BLaER1 treated with 17β-estradiol and CSF1 and Interleukin-3, amounts not matched to agents 10 nM and 100 nM (cell line): ENCODE data around the gene SET.
"Not testable (repeated sequence)": the region's sequence is repeated elsewhere in the genome, so short reads cannot be mapped to it uniquely, and the experiment has no call there.

Experiments
- H3K27ac ChIP-seq, 11 experiments: shearing (Covaris generic); formaldehyde crosslinking; 2 replicates each; pipeline ENCODE4 v1.8.1; 2022
- H3K27me3 ChIP-seq, 11 experiments: shearing (Covaris generic); formaldehyde crosslinking; 2 replicates each; pipeline ENCODE4 v1.8.1; 2022
- H3K36me3 ChIP-seq, 11 experiments: shearing (Covaris generic); formaldehyde crosslinking; 2 replicates each; pipeline ENCODE4 v1.8.1; 2022
- H3K4me1 ChIP-seq, 10 experiments: shearing (Covaris generic); formaldehyde crosslinking; 2 replicates each; pipeline ENCODE4 v1.8.1; 2022
- H3K4me2 ChIP-seq, 11 experiments: shearing (Covaris generic); formaldehyde crosslinking; 2 replicates each; pipeline ENCODE4 v1.8.1; 2022
- H3K4me3 ChIP-seq, 10 experiments: shearing (Covaris generic); formaldehyde crosslinking; 2 replicates each; pipeline ENCODE4 v1.8.1; 2022
- H3K9ac ChIP-seq, 11 experiments: shearing (Covaris generic); formaldehyde crosslinking; 2 replicates each; pipeline ENCODE4 v1.8.1; 2022
- H3K9me3 ChIP-seq, 11 experiments: shearing (Covaris generic); formaldehyde crosslinking; replicated peaks in 1 of 11; 2 replicates each; pipeline ENCODE4 v1.8.1; 2022
- H4K20me1 ChIP-seq, 11 experiments: shearing (Covaris generic); formaldehyde crosslinking; 2 replicates each; pipeline ENCODE4 v1.8.1; 2022
- Cebpa-rat ChIP-seq, 11 experiments: shearing (Covaris generic); IDR thresholded peaks; 2 replicates each; pipeline ENCODE4 v1.8.1; 2022

Gene SET, protein sequence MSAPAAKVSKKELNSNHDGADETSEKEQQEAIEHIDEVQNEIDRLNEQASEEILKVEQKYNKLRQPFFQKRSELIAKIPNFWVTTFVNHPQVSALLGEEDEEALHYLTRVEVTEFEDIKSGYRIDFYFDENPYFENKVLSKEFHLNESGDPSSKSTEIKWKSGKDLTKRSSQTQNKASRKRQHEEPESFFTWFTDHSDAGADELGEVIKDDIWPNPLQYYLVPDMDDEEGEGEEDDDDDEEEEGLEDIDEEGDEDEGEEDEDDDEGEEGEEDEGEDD

GRCh38 chr9:128688501-128689292, at the start of gene SET:
SET (plus strand) TSS chr9:128689222; CDS start chr9:128689583, 361 bp downstream.
- Histone ChIP-seq H3K9me3 (no peaks in the 10 kb centered on the region; a peak in 1 of 22 replicates), H3K27ac (peak within 1 kb of the TSS; percentile 77 to 99 (median 97)), H3K4me3 (peak within 1 kb of the TSS; percentile 77 to 99 (median 92)), H3K36me3 (peaks cover 25 to 38% (median 36%) of the 10 kb centered on the region in 11 experiments), H3K4me1 (peaks cover 54 to 72% (median 63%) of the 10 kb centered on the region in 10 experiments), H3K9ac (peak within 1 kb of the TSS; percentile 88 to 99 (median 97)), H4K20me1 (peaks cover 33 to 39% (median 38%) of the 10 kb centered on the region in 11 experiments), H3K27me3 (no peaks in the 10 kb centered on the region), H3K4me2 (peak within 1 kb of the TSS; percentile 83 to 100 (median 96))
- peak in 3 of 11 experiments; percentile 4 to 26 (median 6); a peak in 2 of 22 replicates for TF ChIP-seq Cebpa-rat (IDR thresholded peaks at IDR 0.05)

- peaks cover 0 to 19% (median 0%) of the 10 kb centered on the region in 11 experiments; a peak in 6 of 22 replicates for H4K20me1 ChIP-seq
- H3K9ac ChIP-seq, result no peak overlapping the region
- no peak overlapping the region for H3K4me2 ChIP-seq
- H3K9me3 ChIP-seq, result no peaks in the 10 kb centered on the region
- H3K27ac ChIP-seq, result no peak overlapping the region
- TF ChIP-seq Cebpa-rat (IDR thresholded peaks at IDR 0.05), result no peak
- peaks cover 31 to 73% (median 49%) of the 10 kb centered on the region in 10 experiments for H3K4me1 ChIP-seq
- H3K36me3 ChIP-seq, result peaks cover 0 to 61% (median 45%) of the 10 kb centered on the region in 11 experiments; a peak in 20 of 22 replicates
- no peaks in the 10 kb centered on the region for H3K27me3 ChIP-seq
- no peak overlapping the region for H3K4me3 ChIP-seq
These were observed 48.4 kb upstream of the SET start for GRCh38 chr9:128640603-128641002.

- Histone ChIP-seq H3K4me2 (peak overlapping the region; percentile 67 to 81 (median 73)), H3K4me3 (no peak overlapping the region)
These were observed 46.3 kb upstream of the SET start for GRCh38 chr9:128642675-128643245.

DNA sequence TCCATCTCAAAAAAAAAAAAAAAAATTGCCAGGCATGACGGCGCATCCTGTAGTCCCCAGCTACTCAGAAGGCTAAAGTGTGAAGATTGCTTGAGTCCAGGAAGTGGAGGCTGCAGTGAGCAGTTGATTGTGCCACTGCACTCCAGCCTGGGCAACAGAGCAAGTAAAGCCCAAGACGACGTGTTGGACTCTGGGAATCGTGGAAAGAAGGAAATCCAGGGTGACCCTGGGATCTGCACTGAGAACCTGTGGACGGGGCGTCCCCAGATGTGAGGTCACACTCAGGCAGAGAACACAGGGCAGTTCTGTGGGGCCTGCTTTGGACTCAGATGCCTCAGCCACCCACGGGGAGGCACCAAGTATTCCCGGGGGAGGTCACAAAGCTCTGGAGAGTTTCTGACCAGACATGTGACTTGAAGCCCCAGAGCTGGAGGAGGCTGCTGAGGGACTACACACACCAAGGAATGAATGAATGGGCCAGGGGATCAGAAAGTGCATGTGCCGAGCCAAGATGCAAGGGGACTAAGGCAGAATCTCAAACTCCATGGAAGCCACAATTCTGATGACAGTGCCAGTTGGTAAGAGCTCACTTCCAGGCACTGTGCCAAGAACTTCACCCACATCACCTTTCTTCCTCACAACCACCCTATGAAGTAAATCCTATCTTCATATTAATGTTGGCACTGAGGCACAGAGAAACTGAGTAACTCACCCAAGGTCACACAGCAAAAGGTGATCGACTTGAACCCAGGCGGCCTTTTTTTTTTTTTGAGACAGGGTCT, 45.3 kb upstream of the SET start:
- peak overlapping the region in 10 of 11 experiments; percentile 10 to 78 (median 70); a peak in 19 of 22 replicates for H3K27ac ChIP-seq
- TF ChIP-seq Cebpa-rat (IDR thresholded peaks at IDR 0.05), result no peak
- H3K36me3 ChIP-seq, result peaks cover 0 to 39% (median 31%) of the 10 kb centered on the region in 11 experiments; a peak in 20 of 22 replicates
- H3K4me3 ChIP-seq, result no peak overlapping the region
- H3K9ac ChIP-seq, result peak overlapping the region in 10 of 11 experiments; percentile 38 to 70 (median 55); a peak in 15 of 22 replicates
- no peaks in the 10 kb centered on the region; a peak in 1 of 22 replicates for H4K20me1 ChIP-seq
- peak overlapping the region; percentile 67 to 81 (median 73) for H3K4me2 ChIP-seq
- H3K27me3 ChIP-seq, result no peaks in the 10 kb centered on the region
- peaks cover 21 to 56% (median 32%) of the 10 kb centered on the region in 10 experiments for H3K4me1 ChIP-seq
- H3K9me3 ChIP-seq, result no peaks in the 10 kb centered on the region

More at GRCh38 chr9:128642675-128643245, 46.3 kb upstream of the SET start:
- Histone ChIP-seq H3K27me3 (no peaks in the 10 kb centered on the region), H3K9ac (peak overlapping the region in 10 of 11 experiments; percentile 11 to 64 (median 52); a peak in 18 of 22 replicates), H3K36me3 (peaks cover 0 to 49% (median 34%) of the 10 kb centered on the region in 11 experiments; a peak in 20 of 22 replicates), H3K9me3 (no peaks in the 10 kb centered on the region), H3K4me1 (peaks cover 30 to 65% (median 42%) of the 10 kb centered on the region in 10 experiments), H3K27ac (peak overlapping the region in 9 of 11 experiments; percentile 57 to 78 (median 71); a peak in 19 of 22 replicates), H4K20me1 (no peaks in the 10 kb centered on the region; a peak in 1 of 22 replicates)
- TF ChIP-seq Cebpa-rat (IDR thresholded peaks at IDR 0.05), result no peak

GRCh38 chr9:128648206-128648605, 40.8 kb upstream of the SET start:
- not testable (repeated sequence) for H3K4me3 ChIP-seq, H3K27me3 ChIP-seq, H3K9me3 ChIP-seq, H3K27ac ChIP-seq, H3K4me2 ChIP-seq, H3K9ac ChIP-seq, H4K20me1 ChIP-seq
- H3K36me3 ChIP-seq, result peaks cover 0 to 20% (median 8%) of the 10 kb centered on the region in 11 experiments; a peak in 7 of 22 replicates
- peaks cover 10 to 23% (median 13%) of the 10 kb centered on the region in 10 experiments for H3K4me1 ChIP-seq

DNA sequence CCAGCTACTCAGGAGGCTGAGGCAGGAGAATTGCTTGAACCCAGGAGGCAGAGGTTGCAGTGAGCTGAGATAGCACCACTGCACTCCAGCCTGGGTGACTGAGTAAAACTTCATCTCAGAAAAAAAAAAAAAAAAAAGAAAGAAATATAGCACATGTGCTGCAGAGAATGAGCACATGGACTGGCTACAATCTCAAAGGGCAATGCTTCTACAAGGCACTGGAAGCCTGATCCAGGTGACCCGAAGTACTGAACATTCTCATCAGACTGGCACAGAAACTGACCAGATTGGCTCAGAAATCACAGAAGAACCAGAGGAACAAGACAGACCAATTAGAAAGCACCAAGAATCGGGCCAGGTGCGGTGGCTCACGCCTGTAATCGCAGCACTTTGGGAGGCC, 37.2 kb upstream of the SET start:
- no peak overlapping the region for H3K4me2 ChIP-seq
- H4K20me1 ChIP-seq, result no peaks in the 10 kb centered on the region; a peak in 1 of 22 replicates
- TF ChIP-seq Cebpa-rat (IDR thresholded peaks at IDR 0.05), result no peak
- H3K27ac ChIP-seq, result no peak overlapping the region
- no peak overlapping the region for H3K4me3 ChIP-seq
- H3K9me3 ChIP-seq, result no peaks in the 10 kb centered on the region
- no peaks in the 10 kb centered on the region for H3K27me3 ChIP-seq
- H3K36me3 ChIP-seq, result peaks cover 0 to 25% (median 4%) of the 10 kb centered on the region in 11 experiments; a peak in 5 of 22 replicates
- H3K4me1 ChIP-seq, result peaks cover 0 to 27% (median 17%) of the 10 kb centered on the region in 10 experiments; a peak in 15 of 20 replicates
- H3K9ac ChIP-seq, result no peak overlapping the region

DNA sequence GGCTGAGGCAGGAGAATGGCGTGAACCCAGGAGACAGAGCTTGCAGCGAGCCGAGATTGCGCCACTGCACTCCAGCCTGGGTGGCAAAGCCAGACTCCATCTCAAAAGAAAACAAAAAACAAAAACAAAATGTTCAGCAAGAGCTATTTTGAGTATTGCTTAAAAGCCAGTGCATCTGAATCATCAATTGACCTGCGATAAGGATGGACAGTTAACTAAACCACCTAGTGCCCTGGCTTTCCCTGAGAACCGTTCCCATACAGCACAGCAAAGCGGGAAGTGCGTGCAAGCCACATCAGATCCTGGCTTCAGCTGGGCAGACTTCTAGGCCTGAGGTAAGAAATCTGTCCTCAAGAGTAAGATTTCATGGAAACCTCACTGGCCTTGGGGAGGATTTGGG, 35.1 kb upstream of the SET start:
- Histone ChIP-seq H3K27me3 (no peaks in the 10 kb centered on the region), H3K4me3 (no peak overlapping the region), H3K27ac (no peak overlapping the region), H3K9ac (peak overlapping the region in 3 of 11 experiments; percentile 21 to 39 (median 23); a peak in 4 of 22 replicates), H3K36me3 (peaks cover 0 to 20% (median 0%) of the 10 kb centered on the region in 11 experiments; a peak in 2 of 22 replicates), H3K4me1 (peaks cover 0 to 23% (median 18%) of the 10 kb centered on the region in 10 experiments; a peak in 16 of 20 replicates), H3K9me3 (no peaks in the 10 kb centered on the region), H3K4me2 (peak overlapping the region in 5 of 11 experiments; percentile 16 to 53 (median 36); a peak in 3 of 22 replicates), H4K20me1 (no peaks in the 10 kb centered on the region)
- no peak for TF ChIP-seq Cebpa-rat (IDR thresholded peaks at IDR 0.05)

GRCh38 chr9:128654481-128654880, 34.5 kb upstream of the SET start:
- peak overlapping the region in 5 of 11 experiments; percentile 21 to 39 (median 23); a peak in 4 of 22 replicates for H3K9ac ChIP-seq
- TF ChIP-seq Cebpa-rat (IDR thresholded peaks at IDR 0.05), result no peak
- peak overlapping the region in 7 of 11 experiments; percentile 16 to 76 (median 36); a peak in 10 of 22 replicates for H3K4me2 ChIP-seq
- H3K9me3 ChIP-seq, result no peaks in the 10 kb centered on the region
- no peaks in the 10 kb centered on the region for H3K27me3 ChIP-seq
- peaks cover 0 to 15% (median 0%) of the 10 kb centered on the region in 11 experiments; a peak in 2 of 22 replicates for H3K36me3 ChIP-seq
- H3K4me3 ChIP-seq, result no peak overlapping the region
- peaks cover 0 to 23% (median 18%) of the 10 kb centered on the region in 10 experiments; a peak in 16 of 20 replicates for H3K4me1 ChIP-seq
- no peaks in the 10 kb centered on the region for H4K20me1 ChIP-seq
- H3K27ac ChIP-seq, result no peak overlapping the region
